Stomach (tissue), 9 donors: ENCODE results near the gene CAPG. TPM values are rescaled to one million over a fixed set of nuclear protein-coding genes. Genes with fewer than 3 reads are reported as not detected.

ENCODE experiments used
- DNase-seq, 2 donors: peaks; one replicate each; pipeline versions ENCODE4 v3.0.0 to v3.0.0-alpha.2; 2013 to 2019
- H3K27ac ChIP-seq, 5 donors: fragments of 200-600 bp in 4 of 5; sonication (generic) in 4 of 5; one replicate each; pipeline ENCODE4 v1.5.1; 2013 to 2019; ENCODE audit warnings: mild to moderate bottlenecking in 1 of 5, moderate library complexity in 1 of 5
- H3K27me3 ChIP-seq, 3 donors: fragments of 200-600 bp; sonication (generic); one replicate each; pipeline ENCODE4 v1.5.1; 2017 to 2019; ENCODE audit warnings: mixed run types in 1 of 3
- H3K36me3 ChIP-seq, 4 donors: fragments of 200-600 bp; sonication (generic); 1 replicate in 3 of 4; 2 replicates in 1 of 4; pipeline ENCODE4 v1.5.1; 2016 to 2019
- H3K4me1 ChIP-seq, 4 donors: fragments of 200-600 bp; sonication (generic); one replicate each; pipeline ENCODE4 v1.5.1; 2016 to 2019
- H3K4me3 ChIP-seq, 4 donors: fragments of 200-600 bp; sonication (generic) in 3 of 4; one replicate each; pipeline ENCODE4 v1.5.1; 2016 to 2019; ENCODE audit warnings: mild to moderate bottlenecking in 1 of 4
- H3K9me3 ChIP-seq, 4 donors: fragments of 200-600 bp; sonication (generic); one replicate each; pipeline ENCODE4 v1.5.1; 2016 to 2019
- CTCF ChIP-seq, 7 experiments: fragments of 450-650 bp in 4 of 7; fragments of 200-600 bp in 3 of 7; sonication (generic) in 3 of 7; IDR thresholded peaks; one replicate each; pipeline ENCODE4 v1.5.1; 2016 to 2019; ENCODE audit warnings: antibody characterized with exemption in 7 of 7, control low read depth in 2 of 7, mild to moderate bottlenecking in 1 of 7
- EP300 ChIP-seq: sonication (generic); formaldehyde crosslinking; IDR thresholded peaks from one replicate; pipeline ENCODE4 v1.6.1; 2017; ENCODE audit warnings: antibody characterized with exemption
- POLR2A ChIP-seq, 4 donors: fragments of 450-650 bp; IDR thresholded peaks; one replicate each; pipeline ENCODE4 v1.6.1; 2016; ENCODE audit warnings: antibody characterized with exemption in 4 of 4, control low read depth in 2 of 4, mild to moderate bottlenecking in 1 of 4, moderate library complexity in 1 of 4
- POLR2AphosphoS5 ChIP-seq, 3 donors: sonication (generic); formaldehyde crosslinking; IDR thresholded peaks; one replicate each; pipeline ENCODE4 v1.6.1; 2016; ENCODE audit warnings: antibody characterized with exemption in 3 of 3
- WGBS, 5 donors: extraction: QIAGEN DNeasy Blood & Tissue Kit in 3 of 5; methylation state at CpG; one replicate each; pipeline versions ENCODE4 v1.1.5 to v1.1.7; 2013 to 2018; 5-methylcytosine and 5-hydroxymethylcytosine counted together
- intact Hi-C: fragments of 100-400 bp; cut with DNase I; formaldehyde crosslinking; loops from one replicate; pipeline ENCODE4 v1.15.1; 2023; ENCODE audit warnings: low total_unique reads
- polyA plus RNA-seq, 3 donors: library from polyadenylated mRNA; stranded (reverse); fragments of 200-250 nt; gene quantifications; one replicate each; pipeline ENCODE4 v1.2.3, GENCODE V29; 2013
- total RNA-seq, 5 donors: library from RNA; depleted of rRNA; stranded (reverse); fragments of >200 nt; gene quantifications; one replicate each; pipeline versions ENCODE4 v1.1.0 to v1.2.3, GENCODE V29; 2014 to 2016
- donor health status: healthy with polysubstance abuse.
- donor health status: Bipolar disorder and iron deficiency.
- donor health status: healthy.

Gene CAPG
- total and polyA plus RNA-seq, 8 donors: 35.0 to 350 (median 126) TPM

- 89 to 94% (median 94%) methylated on average over 4 of the region's 4 CpGs for WGBS, 5 donors
- no peaks in the 10 kb centered on the region for H3K9me3 ChIP-seq
These were observed 16.3 kb downstream of the CAPG start for GRCh38 chr2:85393836-85394235.

GRCh38 chr2:85390941-85391669 is 19.1 kb downstream of the CAPG start:
- Histone ChIP-seq H3K9me3 (no peaks in the 10 kb centered on the region), H3K27ac (no peak overlapping the region), H3K4me3 (no peak overlapping the region), H3K4me1 (peaks cover 0 to 27% (median 6%) of the 10 kb centered on the region in 4 donors), H3K27me3 (no peaks in the 10 kb centered on the region), H3K36me3 (peaks cover 27 to 100% (median 93%) of the 10 kb centered on the region in 4 donors)
- WGBS, 5 donors: 74 to 86% (median 80%) methylated on average over 9 to 11 of the region's 11 CpGs
- TF ChIP-seq CTCF (IDR thresholded peaks at IDR 0.05): peak in 5 of 7 experiments; percentile 46 to 68 (median 47)
- no peak for TF ChIP-seq POLR2A (IDR thresholded peaks at IDR 0.05)
- TF ChIP-seq POLR2AphosphoS5 (IDR thresholded peaks at IDR 0.05): no peak
- intact Hi-C loops: no loop called here
- peak; percentile 74 to 76 for DNase-seq

More at GRCh38 chr2:85393836-85394235, 16.3 kb downstream of the CAPG start:
- H3K27ac ChIP-seq: peak overlapping the region in 1 of 5 donors; percentile 30
- TF ChIP-seq POLR2AphosphoS5 (IDR thresholded peaks at IDR 0.05): no peak
- no peak for DNase-seq
- H3K36me3 ChIP-seq: peaks cover 21 to 95% (median 87%) of the 10 kb centered on the region in 4 donors
- H3K27me3 ChIP-seq: no peaks in the 10 kb centered on the region
- intact Hi-C loops: no loop called here
- H3K4me3 ChIP-seq: no peak overlapping the region
- H3K4me1 ChIP-seq: peaks cover 8 to 48% (median 22%) of the 10 kb centered on the region in 4 donors

GRCh38 chr2:85388878-85389538 is 21.2 kb downstream of the CAPG start:
- no peak for DNase-seq
- 82 to 86% (median 85%) methylated on average over 7 to 9 of the region's 9 CpGs for WGBS, 5 donors
- intact Hi-C loops: no loop called here
- peaks cover 33 to 100% (median 92%) of the 10 kb centered on the region in 4 donors for H3K36me3 ChIP-seq
- H3K27me3 ChIP-seq: no peaks in the 10 kb centered on the region
- TF ChIP-seq CTCF (IDR thresholded peaks at IDR 0.05) (no peak), POLR2A (IDR thresholded peaks at IDR 0.05) (no peak), POLR2AphosphoS5 (IDR thresholded peaks at IDR 0.05) (no peak), EP300 (no peak)
- no peak overlapping the region for H3K4me3 ChIP-seq
- no peaks in the 10 kb centered on the region for H3K9me3 ChIP-seq
- peaks cover 0 to 9% (median under 1%) of the 10 kb centered on the region in 4 donors for H3K4me1 ChIP-seq
- H3K27ac ChIP-seq: no peak overlapping the region

- WGBS, 5 donors: 89 to 100% (median 93%) methylated on average over 2 of the region's 2 CpGs
- no peaks in the 10 kb centered on the region for H3K9me3 ChIP-seq
- H3K36me3 ChIP-seq: peaks cover 29 to 100% (median 96%) of the 10 kb centered on the region in 4 donors
- no peaks in the 10 kb centered on the region for H3K27me3 ChIP-seq
- no peak for DNase-seq
- H3K4me3 ChIP-seq: no peak overlapping the region
- no peak overlapping the region for H3K27ac ChIP-seq
- intact Hi-C loops: no loop called here
- H3K4me1 ChIP-seq: peaks cover 0 to 5% (median 0%) of the 10 kb centered on the region in 4 donors
- TF ChIP-seq CTCF (IDR thresholded peaks at IDR 0.05) (no peak), POLR2A (IDR thresholded peaks at IDR 0.05) (no peak), POLR2AphosphoS5 (IDR thresholded peaks at IDR 0.05) (no peak), EP300 (no peak)
These were observed 22.4 kb downstream of the CAPG start for GRCh38 chr2:85387754-85388153.
